Fibroblast of peridontal ligament (primary cell): Measurements from ENCODE around the gene NEK10.

ENCODE experiments used
- DNase-seq: peaks from one replicate; pipeline ENCODE4 v3.0.0-alpha.2; 2010; ENCODE audit errors: extremely low read depth

The NEK10 gene

GRCh38 chr3:27072810-27073651, 296.2 kb downstream of the NEK10 start:
- no peak for DNase-seq

DNA sequence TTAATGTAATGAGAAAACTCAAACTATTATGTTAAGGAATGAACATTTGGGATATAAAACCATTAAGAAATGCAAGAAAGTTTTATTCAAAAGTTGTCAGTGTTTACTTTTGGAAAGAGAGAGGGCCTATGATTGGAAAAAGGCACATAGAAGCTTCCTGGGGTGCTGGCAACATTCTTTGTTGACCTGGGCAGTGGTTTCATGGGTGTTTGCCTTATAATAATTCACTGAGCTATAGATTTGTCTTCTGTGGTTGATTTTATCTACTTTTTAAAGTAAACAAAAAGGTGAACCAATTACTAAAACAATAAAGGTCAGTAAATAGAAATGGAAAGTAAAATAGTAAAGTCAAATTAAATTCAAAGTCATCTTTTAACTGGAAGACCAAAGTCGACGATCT, 308.8 kb downstream of the NEK10 start:
- DNase-seq = no peak
